ENCODE measurements around the gene PCDH15. TPM values are rescaled to one million over a fixed set of nuclear protein-coding genes. Genes with fewer than 3 reads are reported as not detected.

Gene PCDH15
- total and polyA plus RNA-seq, 2 experiments from 2014 or later = 1.1 to 1.7 TPM

GRCh38 chr10:54585572-54585971, 215.5 kb downstream of the PCDH15 start:
- no peaks in the 10 kb centered on the region for H3K9me2 ChIP-seq (replicated peaks; ENCODE audit: insufficient read depth)
- no peak overlapping the region for H3K4me2 ChIP-seq
- H3K79me2 ChIP-seq = no peaks in the 10 kb centered on the region
- H4K20me1 ChIP-seq (ENCODE audit: insufficient read depth, poor library complexity, severe bottlenecking) = no peaks in the 10 kb centered on the region
- no peak overlapping the region for H3K4me3 ChIP-seq
- no peaks in the 10 kb centered on the region for H3K4me1 ChIP-seq (ENCODE audit: insufficient read depth)
- H2AFZ ChIP-seq = no peak overlapping the region
- DNase-seq (ENCODE audit: low spot score) = peak; percentile 5
- no peaks in the 10 kb centered on the region for H3K27me3 ChIP-seq
- H3K27ac ChIP-seq = no peak overlapping the region
- H3K36me3 ChIP-seq (replicated peaks; ENCODE audit: insufficient read depth, low read depth) = no peaks in the 10 kb centered on the region
- no peaks in the 10 kb centered on the region for H3K9me3 ChIP-seq (ENCODE audit: low read depth)
- TF ChIP-seq EZH2phosphoT487 (IDR thresholded peaks at IDR 0.05; ENCODE audit: low read depth, severe bottlenecking, unreplicated experiment) (no peak), CTCF (IDR thresholded peaks at IDR 0.05; ENCODE audit: poor library complexity) (no peak), EZH2 (IDR thresholded peaks at IDR 0.05; ENCODE audit: borderline replicate concordance) (no peak)
- 41% methylated on average over 2 of the region's 2 CpGs for WGBS (ENCODE audit: low lambda C conversion rate, missing lambda C conversion rate)

GRCh38 chr10:54577682-54578081, 223.3 kb downstream of the PCDH15 start:
- H4K20me1 ChIP-seq (ENCODE audit: insufficient read depth, poor library complexity, severe bottlenecking) = no peaks in the 10 kb centered on the region
- H2AFZ ChIP-seq = no peak overlapping the region
- TF ChIP-seq EZH2 (IDR thresholded peaks at IDR 0.05; ENCODE audit: borderline replicate concordance) (no peak), CTCF (IDR thresholded peaks at IDR 0.05; ENCODE audit: poor library complexity) (no peak), EZH2phosphoT487 (IDR thresholded peaks at IDR 0.05; ENCODE audit: low read depth, severe bottlenecking, unreplicated experiment) (no peak)
- no peaks in the 10 kb centered on the region for H3K27me3 ChIP-seq
- no peak overlapping the region for H3K27ac ChIP-seq
- H3K9me3 ChIP-seq (ENCODE audit: low read depth) = no peaks in the 10 kb centered on the region
- no peaks in the 10 kb centered on the region for H3K9me2 ChIP-seq (replicated peaks; ENCODE audit: insufficient read depth)
- DNase-seq (ENCODE audit: low spot score) = no peak
- WGBS (ENCODE audit: low lambda C conversion rate, missing lambda C conversion rate) = 85% methylated on average over 2 of the region's 2 CpGs
- H3K36me3 ChIP-seq (replicated peaks; ENCODE audit: insufficient read depth, low read depth) = no peaks in the 10 kb centered on the region
- H3K4me3 ChIP-seq = no peak overlapping the region
- H3K4me1 ChIP-seq (ENCODE audit: insufficient read depth) = no peaks in the 10 kb centered on the region
- no peaks in the 10 kb centered on the region for H3K79me2 ChIP-seq
- no peak overlapping the region for H3K4me2 ChIP-seq

- no peaks in the 10 kb centered on the region for H3K9me2 ChIP-seq (replicated peaks; ENCODE audit: insufficient read depth)
- H3K4me1 ChIP-seq (ENCODE audit: insufficient read depth) = no peaks in the 10 kb centered on the region
- no peak for DNase-seq (ENCODE audit: low spot score)
- WGBS (ENCODE audit: low lambda C conversion rate, missing lambda C conversion rate) = 75% methylated on average over 5 of the region's 5 CpGs
- no peaks in the 10 kb centered on the region for H4K20me1 ChIP-seq (ENCODE audit: insufficient read depth, poor library complexity, severe bottlenecking)
- H3K4me2 ChIP-seq = no peak overlapping the region
- no peak overlapping the region for H3K4me3 ChIP-seq
- H3K79me2 ChIP-seq = no peaks in the 10 kb centered on the region
- no peaks in the 10 kb centered on the region for H3K9me3 ChIP-seq (ENCODE audit: low read depth)
- no peaks in the 10 kb centered on the region for H3K27me3 ChIP-seq
- TF ChIP-seq EZH2phosphoT487 (IDR thresholded peaks at IDR 0.05; ENCODE audit: low read depth, severe bottlenecking, unreplicated experiment) = no peak
- no peak for TF ChIP-seq CTCF (IDR thresholded peaks at IDR 0.05; ENCODE audit: poor library complexity)
- TF ChIP-seq EZH2 (IDR thresholded peaks at IDR 0.05; ENCODE audit: borderline replicate concordance) = no peak
- no peak overlapping the region for H2AFZ ChIP-seq
- H3K27ac ChIP-seq = no peak overlapping the region
- H3K36me3 ChIP-seq (replicated peaks; ENCODE audit: insufficient read depth, low read depth) = no peaks in the 10 kb centered on the region
Measured at GRCh38 chr10:54576541-54576940, 224.5 kb downstream of the PCDH15 start.

GRCh38 chr10:54559498-54559897, 241.5 kb downstream of the PCDH15 start:
- no peaks in the 10 kb centered on the region for H3K79me2 ChIP-seq
- no peak overlapping the region for H3K4me3 ChIP-seq
- H3K9me3 ChIP-seq (ENCODE audit: low read depth) = no peaks in the 10 kb centered on the region
- H3K9me2 ChIP-seq (replicated peaks; ENCODE audit: insufficient read depth) = no peaks in the 10 kb centered on the region
- H3K36me3 ChIP-seq (replicated peaks; ENCODE audit: insufficient read depth, low read depth) = no peaks in the 10 kb centered on the region
- no peak overlapping the region for H2AFZ ChIP-seq
- no peak for DNase-seq (ENCODE audit: low spot score)
- TF ChIP-seq EZH2phosphoT487 (IDR thresholded peaks at IDR 0.05; ENCODE audit: low read depth, severe bottlenecking, unreplicated experiment) = no peak
- no peak for TF ChIP-seq CTCF (IDR thresholded peaks at IDR 0.05; ENCODE audit: poor library complexity)
- no peak for TF ChIP-seq EZH2 (IDR thresholded peaks at IDR 0.05; ENCODE audit: borderline replicate concordance)
- no peaks in the 10 kb centered on the region for H3K4me1 ChIP-seq (ENCODE audit: insufficient read depth)
- no peaks in the 10 kb centered on the region for H4K20me1 ChIP-seq (ENCODE audit: insufficient read depth, poor library complexity, severe bottlenecking)
- H3K27ac ChIP-seq = no peak overlapping the region
- no peak overlapping the region for H3K4me2 ChIP-seq
- H3K27me3 ChIP-seq = no peaks in the 10 kb centered on the region
